HCT116 (cell line): ENCODE data around the gene DDX18. TPM values are rescaled to one million over a fixed set of nuclear protein-coding genes. Genes with fewer than 3 reads are reported as not detected.

Experiments used
- ATAC-seq: fragments of 200-7000 bp; cut with Tn5 transposase; 2 replicates; pipeline ENCODE4 v1.9.1; 2020; ENCODE audit warnings: mild to moderate bottlenecking, moderate library complexity
- BruUV-seq: library from RNA; stranded (reverse); fragments of 400-500 nt; replicated peaks from 2 replicates; lab custom pipeline; 2021; lab: Mats Ljungman, UMichigan
- CTCF ChIA-PET: fragments of 300-600 bp; sonication (Branson Sonifier 250); formaldehyde crosslinking; loops from one replicate; lab custom pipeline; 2021; ENCODE audit warnings: antibody characterized with exemption; lab: Charles Lee
- POLR2A ChIA-PET: fragments of 300-600, 350-600 bp; sonication (Branson Sonifier 250); formaldehyde crosslinking; loops from one replicate; lab custom pipeline; 2021; ENCODE audit warnings: antibody characterized with exemption; lab: Charles Lee
- RAD21 ChIA-PET, 2 experiments: fragments of 300-600 bp; sonication (Branson Sonifier 250); formaldehyde crosslinking; loops; one replicate each; lab custom pipeline; 2023; ENCODE audit warnings: low total read pairs in 2 of 2; ENCODE audit not compliant: uncharacterized antibody in 2 of 2, unreplicated experiment in 2 of 2, low non-redundant PET in 1 of 2; lab: Charles Lee
- DNase-seq: peaks from one replicate; pipeline ENCODE4 v3.0.0-alpha.2; 2010; ENCODE audit warnings: low read depth, low spot score
- H2AFZ ChIP-seq: fragments of 200-600 bp; shearing (Covaris generic), sonication (generic); 2 replicates; pipeline ENCODE4 v1.6.1; 2017; ENCODE audit warnings: low read depth, mixed run types, mixed read lengths, antibody characterized with exemption, low read length; ENCODE audit not compliant: poor library complexity, severe bottlenecking
- H3K27ac ChIP-seq: 2 replicates; pipeline ENCODE4 v1.5.1; 2012; ENCODE audit warnings: low read depth, low read length
- H3K27me3 ChIP-seq: fragments of 200-600 bp; sonication (generic); 2 replicates; pipeline ENCODE4 v1.6.1; 2016; ENCODE audit warnings: mixed run types, low read length, mixed read lengths; ENCODE audit not compliant: insufficient read depth
- H3K36me3 ChIP-seq, 2 experiments: fragments of 200-500 bp in 1 of 2; fragments of 200-600 bp in 1 of 2; sonication (Bioruptor generic) in 1 of 2; sonication (generic) in 1 of 2; 2 replicates each; pipeline versions ENCODE4 v1.5.1 to v1.6.1; 2014 to 2016; ENCODE audit warnings: low read length in 2 of 2, inconsistent platforms in 1 of 2, mixed read lengths in 1 of 2, mixed run types in 1 of 2; ENCODE audit not compliant: insufficient read depth in 2 of 2, control insufficient read depth in 1 of 2
- H3K4me1 ChIP-seq, 2 experiments: fragments of 200-600 bp in 1 of 2; sonication (generic) in 1 of 2; 2 replicates each; pipeline versions ENCODE4 v1.5.1 to v1.6.1; 2012 to 2017; ENCODE audit warnings: low read length in 2 of 2, inconsistent platforms in 1 of 2, mild to moderate bottlenecking in 1 of 2, mixed read lengths in 1 of 2, mixed run types in 1 of 2, moderate library complexity in 1 of 2; ENCODE audit not compliant: insufficient read depth in 2 of 2, control insufficient read depth in 1 of 2
- H3K4me2 ChIP-seq: fragments of 200-600 bp; sonication (generic); 2 replicates; pipeline ENCODE4 v1.6.1; 2017; ENCODE audit warnings: mixed run types, low read length, mixed read lengths
- H3K4me3 ChIP-seq, 2 experiments: fragments of 200-600 bp in 1 of 2; sonication (generic) in 1 of 2; replicated peaks in 1 of 2; 2 replicates each; pipeline ENCODE4 v1.5.1; 2011 to 2016; ENCODE audit warnings: low read length in 2 of 2, control low read depth in 1 of 2, low read depth in 1 of 2, mild to moderate bottlenecking in 1 of 2, mixed read lengths in 1 of 2, mixed run types in 1 of 2
- H3K79me2 ChIP-seq: fragments of 200-600 bp; sonication (generic); 2 replicates; pipeline ENCODE4 v1.6.1; 2017; ENCODE audit warnings: mild to moderate bottlenecking, mixed run types, low read length, moderate library complexity, mixed read lengths; ENCODE audit not compliant: insufficient read depth
- H3K9ac ChIP-seq: fragments of 200-600 bp; sonication (generic); 2 replicates; pipeline ENCODE4 v1.6.1; 2016; ENCODE audit warnings: low read length, mixed read lengths
- H3K9me2 ChIP-seq: fragments of 200-600 bp; sonication (generic), shearing (Covaris generic); 2 replicates; pipeline ENCODE4 v1.6.1; 2017; ENCODE audit warnings: mixed run types, mild to moderate bottlenecking, moderate library complexity; ENCODE audit not compliant: insufficient read depth
- H3K9me3 ChIP-seq, 2 experiments: fragments of 200-500 bp in 1 of 2; fragments of 200-600 bp in 1 of 2; sonication (Bioruptor generic) in 1 of 2; sonication (generic) in 1 of 2; 2 replicates each; pipeline ENCODE4 v1.6.1; 2014 to 2017; ENCODE audit warnings: low read length in 2 of 2, mixed read lengths in 2 of 2, inconsistent platforms in 1 of 2, low read depth in 1 of 2, mild to moderate bottlenecking in 1 of 2, mixed run types in 1 of 2, moderate library complexity in 1 of 2; ENCODE audit not compliant: control insufficient read depth in 1 of 2, insufficient read depth in 1 of 2
- H4K20me1 ChIP-seq: fragments of 200-600 bp; sonication (generic), shearing (Covaris generic); 2 replicates; pipeline ENCODE4 v1.6.1; 2017; ENCODE audit warnings: mixed run types, mild to moderate bottlenecking, moderate library complexity; ENCODE audit not compliant: insufficient read depth
- CEBPB ChIP-seq: IDR thresholded peaks from 2 replicates; pipeline ENCODE4 v1.6.1; 2012; ENCODE audit warnings: low read depth
- EGR1 ChIP-seq: IDR thresholded peaks from 2 replicates; pipeline ENCODE4 v1.6.1; 2012; ENCODE audit warnings: low read depth
- ELF1 ChIP-seq: IDR thresholded peaks from 2 replicates; pipeline ENCODE4 v1.6.1; 2012; ENCODE audit warnings: low read depth, borderline replicate concordance
- RAD21 ChIP-seq: IDR thresholded peaks from 2 replicates; pipeline ENCODE4 v1.6.1; 2012; ENCODE audit warnings: low read depth, mild to moderate bottlenecking
- intact Hi-C: fragments of 100-400 bp; cut with micrococcal nuclease; formaldehyde crosslinking; loops from 2 replicates; pipeline ENCODE4 v1.10.0; 2022
- total RNA-seq: library from RNA; stranded (reverse); gene quantifications from one replicate; pipeline ENCODE4 v1.2.1, GENCODE V29; 2021; ENCODE audit not compliant: unreplicated experiment
- TF ChIP-seq, protein P1 (sequence below): IDR thresholded peaks from 2 replicates; pipeline ENCODE4 v1.6.1; 2011; ENCODE audit warnings: mild to moderate bottlenecking, low read length, moderate library complexity; ENCODE audit not compliant: insufficient replicate concordance; ENCODE audit errors: extremely low read depth
- TF ChIP-seq, protein P2 (sequence below), 3 experiments: fragments of 200-600 bp in 1 of 3; sonication (generic) in 1 of 3; IDR thresholded peaks in 2 of 3; conservative IDR thresholded peaks in 1 of 3; 2 replicates each; pipeline ENCODE4 v1.5.1; 2012 to 2017; ENCODE audit warnings: low read depth in 2 of 3, low read length in 2 of 3, antibody characterized with exemption in 1 of 3, borderline replicate concordance in 1 of 3, control low read depth in 1 of 3, mild to moderate bottlenecking in 1 of 3, mixed read lengths in 1 of 3, mixed run types in 1 of 3, moderate library complexity in 1 of 3; ENCODE audit not compliant: insufficient read depth in 1 of 3

The DDX18 gene
- total RNA-seq, 1 experiment from 2014 or later: 99.7 TPM

DNA sequence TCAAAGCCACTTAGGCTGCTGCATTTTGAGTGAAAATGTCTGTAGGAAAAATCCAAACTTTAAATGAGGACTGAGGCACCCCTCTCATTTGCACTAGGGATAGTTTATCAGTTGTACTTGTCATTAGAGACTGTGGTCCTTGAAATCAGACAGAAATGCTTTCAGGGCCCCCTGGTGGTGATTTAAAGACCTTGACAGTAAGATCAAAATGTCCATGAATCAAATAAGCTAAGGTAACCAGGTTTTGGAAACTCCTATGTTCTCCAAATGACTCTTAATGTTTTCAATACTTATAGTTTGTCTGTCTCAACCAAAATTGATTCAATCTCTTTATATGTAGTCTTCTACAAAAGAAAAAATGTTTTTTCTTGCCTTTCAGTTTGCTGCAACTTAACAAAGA lies 28.8 kb upstream of the DDX18 start:
- peak; percentile 45 for DNase-seq
- TF ChIP-seq EGR1 (no peak), ELF1 (no peak), RAD21 (peak; percentile 50), CEBPB (no peak)
- TF ChIP-seq, protein P1, sequence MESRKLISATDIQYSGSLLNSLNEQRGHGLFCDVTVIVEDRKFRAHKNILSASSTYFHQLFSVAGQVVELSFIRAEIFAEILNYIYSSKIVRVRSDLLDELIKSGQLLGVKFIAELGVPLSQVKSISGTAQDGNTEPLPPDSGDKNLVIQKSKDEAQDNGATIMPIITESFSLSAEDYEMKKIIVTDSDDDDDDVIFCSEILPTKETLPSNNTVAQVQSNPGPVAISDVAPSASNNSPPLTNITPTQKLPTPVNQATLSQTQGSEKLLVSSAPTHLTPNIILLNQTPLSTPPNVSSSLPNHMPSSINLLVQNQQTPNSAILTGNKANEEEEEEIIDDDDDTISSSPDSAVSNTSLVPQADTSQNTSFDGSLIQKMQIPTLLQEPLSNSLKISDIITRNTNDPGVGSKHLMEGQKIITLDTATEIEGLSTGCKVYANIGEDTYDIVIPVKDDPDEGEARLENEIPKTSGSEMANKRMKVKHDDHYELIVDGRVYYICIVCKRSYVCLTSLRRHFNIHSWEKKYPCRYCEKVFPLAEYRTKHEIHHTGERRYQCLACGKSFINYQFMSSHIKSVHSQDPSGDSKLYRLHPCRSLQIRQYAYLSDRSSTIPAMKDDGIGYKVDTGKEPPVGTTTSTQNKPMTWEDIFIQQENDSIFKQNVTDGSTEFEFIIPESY: no peak
- TF ChIP-seq, protein P2, sequence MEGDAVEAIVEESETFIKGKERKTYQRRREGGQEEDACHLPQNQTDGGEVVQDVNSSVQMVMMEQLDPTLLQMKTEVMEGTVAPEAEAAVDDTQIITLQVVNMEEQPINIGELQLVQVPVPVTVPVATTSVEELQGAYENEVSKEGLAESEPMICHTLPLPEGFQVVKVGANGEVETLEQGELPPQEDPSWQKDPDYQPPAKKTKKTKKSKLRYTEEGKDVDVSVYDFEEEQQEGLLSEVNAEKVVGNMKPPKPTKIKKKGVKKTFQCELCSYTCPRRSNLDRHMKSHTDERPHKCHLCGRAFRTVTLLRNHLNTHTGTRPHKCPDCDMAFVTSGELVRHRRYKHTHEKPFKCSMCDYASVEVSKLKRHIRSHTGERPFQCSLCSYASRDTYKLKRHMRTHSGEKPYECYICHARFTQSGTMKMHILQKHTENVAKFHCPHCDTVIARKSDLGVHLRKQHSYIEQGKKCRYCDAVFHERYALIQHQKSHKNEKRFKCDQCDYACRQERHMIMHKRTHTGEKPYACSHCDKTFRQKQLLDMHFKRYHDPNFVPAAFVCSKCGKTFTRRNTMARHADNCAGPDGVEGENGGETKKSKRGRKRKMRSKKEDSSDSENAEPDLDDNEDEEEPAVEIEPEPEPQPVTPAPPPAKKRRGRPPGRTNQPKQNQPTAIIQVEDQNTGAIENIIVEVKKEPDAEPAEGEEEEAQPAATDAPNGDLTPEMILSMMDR (IDR thresholded peaks at IDR 0.05 in 2 of 3, conservative IDR thresholded peaks at IDR 0.05 in 1 of 3; ENCODE audit: borderline replicate concordance in 1 of 3, insufficient read depth in 1 of 3, low read depth in 2 of 3, low read length in 2 of 3): peak; percentile 11 to 70 (median 63); a peak in 5 of 6 replicates
- TF ChIP-seq, all 23 proteins: peak for 2
- Histone ChIP-seq H3K4me1 (no peaks in the 10 kb centered on the region), H3K27me3 (no peaks in the 10 kb centered on the region), H3K9me2 (no peaks in the 10 kb centered on the region), H2AFZ (no peak overlapping the region), H3K9ac (no peak overlapping the region), H4K20me1 (no peaks in the 10 kb centered on the region), H3K4me2 (no peak overlapping the region), H3K9me3 (no peaks in the 10 kb centered on the region), H3K4me3 (no peak overlapping the region), H3K27ac (no peak overlapping the region), H3K36me3 (no peaks in the 10 kb centered on the region), H3K79me2 (no peaks in the 10 kb centered on the region)
- CTCF ChIA-PET: interaction anchor here (0.9 to 1.3 kb wide), 3 partner anchors 24 to 33 kb away, joined by 3 to 9 read pairs (median 5); partner anchors contain the start of gene DDX18
- POLR2A ChIA-PET: no interaction called here
- intact Hi-C loops: no loop called here
- RAD21 ChIA-PET: no interaction called here
- peak; percentile 78 for ATAC-seq
- no TSS peak for BruUV-seq
